Muscle layer of colon (tissue), 2 donors: Measurements from ENCODE around the gene POLR1G.

Experiments
- H3K27ac ChIP-seq: one replicate; pipeline ENCODE4 v1.7.0; 2013; ENCODE audit warnings: low read depth, mild to moderate bottlenecking, low read length, moderate library complexity
- H3K27me3 ChIP-seq, 2 donors: one replicate each; pipeline ENCODE4 v1.7.0; 2013; ENCODE audit warnings: low read length in 2 of 2, mild to moderate bottlenecking in 2 of 2; ENCODE audit not compliant: insufficient read depth in 2 of 2, control insufficient read depth in 1 of 2
- H3K36me3 ChIP-seq: one replicate; pipeline ENCODE4 v1.7.0; 2013; ENCODE audit warnings: mild to moderate bottlenecking, low read length; ENCODE audit not compliant: insufficient read depth
- H3K4me1 ChIP-seq: one replicate; pipeline ENCODE4 v1.7.0; 2013; ENCODE audit warnings: mild to moderate bottlenecking, low read length; ENCODE audit not compliant: insufficient read depth
- H3K4me3 ChIP-seq, 2 donors: one replicate each; pipeline ENCODE4 v1.7.0; 2013; ENCODE audit warnings: low read length in 2 of 2, low read depth in 1 of 2, mild to moderate bottlenecking in 1 of 2, moderate library complexity in 1 of 2
- H3K9ac ChIP-seq: one replicate; pipeline ENCODE4 v1.7.0; 2013; ENCODE audit warnings: low read length
- H3K9me3 ChIP-seq: one replicate; pipeline ENCODE4 v1.7.0; 2013; ENCODE audit warnings: mild to moderate bottlenecking, low read length
- donor health status: abdominal sarcoma.
- donor health status: Adenocarcinoma of cecum.

POLR1G gene

GRCh38 chr19:45406226-45407090, at the start of gene POLR1G:
Gene POLR1G, plus strand, starts transcription at chr19:45406644. Its CDS starts 53 bp downstream, at chr19:45406697.
- no peaks in the 10 kb centered on the region for H3K9me3 ChIP-seq
- H3K4me1 ChIP-seq: peaks cover 19% of the 10 kb centered on the region
- H3K9ac ChIP-seq: peak within 1 kb of the TSS; percentile 58
- peak within 1 kb of the TSS; percentile 48 to 85 for H3K4me3 ChIP-seq
- no peaks in the 10 kb centered on the region for H3K36me3 ChIP-seq
- peak within 1 kb of the TSS; percentile 81 for H3K27ac ChIP-seq
- peaks cover 11 to 27% of the 10 kb centered on the region in 2 donors for H3K27me3 ChIP-seq

GRCh38 chr19:45356760-45357444, 49.5 kb upstream of the POLR1G start:
- Histone ChIP-seq H3K9ac (no peak overlapping the region), H3K4me3 (no peak overlapping the region), H3K36me3 (peaks cover 4% of the 10 kb centered on the region), H3K4me1 (no peaks in the 10 kb centered on the region), H3K9me3 (no peaks in the 10 kb centered on the region), H3K27ac (no peak overlapping the region), H3K27me3 (no peaks in the 10 kb centered on the region)

DNA sequence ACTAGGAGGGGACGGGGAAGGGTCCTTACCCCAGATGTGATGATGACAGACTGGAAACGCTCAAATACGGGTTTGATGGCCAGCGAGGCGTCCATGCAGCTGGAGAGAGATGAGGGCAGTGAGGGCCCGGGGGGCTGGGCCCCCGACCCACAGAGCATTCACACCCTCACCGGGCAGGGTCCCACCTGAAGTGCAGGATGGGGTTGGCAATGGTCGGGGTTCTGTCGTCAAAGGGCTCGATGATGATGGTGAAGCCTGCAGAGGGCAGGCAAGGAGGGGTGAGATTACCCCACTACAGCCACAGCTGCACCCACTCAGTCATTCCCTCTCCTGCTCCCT, 49.0 kb upstream of the POLR1G start:
- Histone ChIP-seq H3K9me3 (no peaks in the 10 kb centered on the region), H3K27me3 (no peaks in the 10 kb centered on the region), H3K9ac (no peak overlapping the region), H3K36me3 (peaks cover 4% of the 10 kb centered on the region), H3K4me1 (no peaks in the 10 kb centered on the region), H3K27ac (no peak overlapping the region), H3K4me3 (no peak overlapping the region)

DNA sequence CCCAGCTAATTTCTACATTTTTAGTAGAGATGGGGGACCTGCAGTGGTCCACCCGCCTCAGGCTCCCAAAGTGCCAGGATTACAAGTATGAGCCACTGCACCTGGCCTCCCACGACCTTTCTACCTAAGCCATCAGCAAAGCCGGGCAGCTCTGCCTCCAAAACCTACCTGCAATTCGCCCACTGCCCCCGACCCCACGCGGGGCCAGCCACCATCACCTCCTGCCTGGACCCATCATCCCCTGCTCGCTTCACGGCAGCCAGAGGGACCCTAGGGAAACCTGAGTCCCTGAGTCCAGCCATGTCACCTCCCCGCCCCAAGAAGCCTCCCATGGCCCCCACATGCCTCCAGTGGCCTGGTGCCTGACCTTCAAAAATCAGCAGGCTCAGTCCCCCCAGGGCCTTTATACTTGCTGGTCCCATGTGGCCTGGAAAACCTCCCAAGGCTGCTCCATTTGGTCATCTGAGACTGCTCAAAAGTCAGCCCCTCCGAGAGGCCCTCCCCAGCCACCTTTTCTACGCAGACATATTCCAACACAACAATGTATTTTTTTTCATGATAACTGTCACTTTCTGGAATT, 48.1 kb upstream of the POLR1G start:
- Histone ChIP-seq H3K27me3 (no peaks in the 10 kb centered on the region), H3K9me3 (no peaks in the 10 kb centered on the region), H3K9ac (no peak overlapping the region), H3K27ac (no peak overlapping the region), H3K4me3 (no peak overlapping the region), H3K4me1 (no peaks in the 10 kb centered on the region), H3K36me3 (peaks cover 4% of the 10 kb centered on the region)

DNA sequence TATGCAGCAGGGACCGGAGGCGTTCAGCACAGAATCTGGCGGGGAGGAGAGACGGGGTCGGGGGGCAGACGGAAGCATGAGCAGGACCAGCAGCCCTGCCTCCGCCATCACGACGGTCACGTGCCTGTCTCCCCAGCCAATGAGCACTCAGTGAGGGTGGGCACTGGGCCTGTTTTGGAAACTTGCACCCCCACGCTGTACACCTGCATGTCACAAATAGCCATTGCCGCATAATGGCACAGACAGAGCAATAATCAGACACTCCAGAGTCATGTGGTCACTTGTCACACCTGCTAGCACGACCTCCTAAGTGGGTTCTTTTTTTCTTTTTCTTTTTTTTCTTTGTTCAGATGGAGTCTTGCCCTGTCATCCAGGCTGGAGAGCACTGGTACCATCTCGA, 44.8 kb upstream of the POLR1G start:
- Histone ChIP-seq H3K9me3 (no peaks in the 10 kb centered on the region), H3K36me3 (peaks cover 4% of the 10 kb centered on the region), H3K4me1 (no peaks in the 10 kb centered on the region)

GRCh38 chr19:45362291-45362690, 44.2 kb upstream of the POLR1G start:
- Histone ChIP-seq H3K9ac (no peak overlapping the region), H3K4me3 (no peak overlapping the region), H3K36me3 (peaks cover 4% of the 10 kb centered on the region), H3K9me3 (no peaks in the 10 kb centered on the region), H3K27ac (no peak overlapping the region), H3K4me1 (no peaks in the 10 kb centered on the region), H3K27me3 (no peaks in the 10 kb centered on the region)

More for the DNA sequence above, 44.8 kb upstream of the POLR1G start:
- H3K4me3 ChIP-seq: no peak overlapping the region
- no peak overlapping the region for H3K9ac ChIP-seq
- no peaks in the 10 kb centered on the region for H3K27me3 ChIP-seq
- no peak overlapping the region for H3K27ac ChIP-seq

GRCh38 chr19:45363861-45364459, 42.5 kb upstream of the POLR1G start:
- no peaks in the 10 kb centered on the region for H3K4me1 ChIP-seq
- peaks cover under 1% of the 10 kb centered on the region for H3K36me3 ChIP-seq
- no peaks in the 10 kb centered on the region for H3K27me3 ChIP-seq
- no peak overlapping the region for H3K4me3 ChIP-seq
- no peak overlapping the region for H3K27ac ChIP-seq
- H3K9me3 ChIP-seq: no peaks in the 10 kb centered on the region
- H3K9ac ChIP-seq: no peak overlapping the region

- H3K27me3 ChIP-seq: no peaks in the 10 kb centered on the region
- H3K9ac ChIP-seq: no peak overlapping the region
- no peak overlapping the region for H3K4me3 ChIP-seq
- H3K4me1 ChIP-seq: peaks cover 3% of the 10 kb centered on the region
- H3K27ac ChIP-seq: no peak overlapping the region
- no peaks in the 10 kb centered on the region for H3K9me3 ChIP-seq
- no peaks in the 10 kb centered on the region for H3K36me3 ChIP-seq
Measured at GRCh38 chr19:45364696-45365095, 41.7 kb upstream of the POLR1G start.

GRCh38 chr19:45368127-45368526, 38.3 kb upstream of the POLR1G start:
- no peaks in the 10 kb centered on the region for H3K9me3 ChIP-seq
- H3K27me3 ChIP-seq: no peaks in the 10 kb centered on the region
- H3K9ac ChIP-seq: no peak overlapping the region
- no peaks in the 10 kb centered on the region for H3K36me3 ChIP-seq
- H3K4me1 ChIP-seq: peaks cover 4% of the 10 kb centered on the region
- no peak overlapping the region for H3K27ac ChIP-seq
- no peak overlapping the region for H3K4me3 ChIP-seq

- Histone ChIP-seq H3K36me3 (no peaks in the 10 kb centered on the region), H3K9ac (no peak overlapping the region), H3K27me3 (no peaks in the 10 kb centered on the region), H3K9me3 (no peaks in the 10 kb centered on the region), H3K27ac (no peak overlapping the region), H3K4me3 (no peak overlapping the region), H3K4me1 (peaks cover 4% of the 10 kb centered on the region)
Measured at GRCh38 chr19:45368737-45369340, 37.6 kb upstream of the POLR1G start.
